Hepatocyte (in vitro differentiated cells): ENCODE data around the gene MSMO1. TPM values are rescaled to one million over a fixed set of nuclear protein-coding genes. Genes with fewer than 3 reads are reported as not detected.

ENCODE experiments used
- DNase-seq: peaks from one replicate; pipeline ENCODE4 v3.0.0-alpha.2; 2016; ENCODE audit warnings: low spot score
- H2AFZ ChIP-seq: fragments of 200-600 bp; sonication (generic); 2 replicates; pipeline ENCODE4 v1.6.0; 2016; ENCODE audit warnings: antibody characterized with exemption, mild to moderate bottlenecking
- H3K27ac ChIP-seq: fragments of 200-600 bp; sonication (generic); 2 replicates; pipeline ENCODE4 v1.5.1; 2016; ENCODE audit warnings: mild to moderate bottlenecking
- H3K27me3 ChIP-seq: fragments of 200-600 bp; sonication (generic); 2 replicates; pipeline ENCODE4 v1.6.1; 2016
- H3K36me3 ChIP-seq: fragments of 200-600 bp; sonication (generic); replicated peaks from 2 replicates; pipeline ENCODE4 v1.5.1; 2016; ENCODE audit warnings: low read depth; ENCODE audit not compliant: insufficient read depth
- H3K4me1 ChIP-seq: fragments of 200-600 bp; sonication (generic); 2 replicates; pipeline ENCODE4 v1.5.1; 2016; ENCODE audit warnings: mild to moderate bottlenecking, moderate library complexity; ENCODE audit not compliant: insufficient read depth
- H3K4me2 ChIP-seq: fragments of 200-600 bp; sonication (generic); 2 replicates; pipeline ENCODE4 v1.6.0; 2016
- H3K4me3 ChIP-seq: fragments of 200-600 bp; sonication (generic); 2 replicates; pipeline ENCODE4 v1.5.1; 2016; ENCODE audit warnings: mild to moderate bottlenecking
- H3K79me2 ChIP-seq: fragments of 200-600 bp; sonication (generic); 2 replicates; pipeline ENCODE4 v1.6.0; 2017; ENCODE audit warnings: mild to moderate bottlenecking
- H3K9me2 ChIP-seq: fragments of 200-600 bp; sonication (generic); replicated peaks from 2 replicates; pipeline ENCODE4 v1.6.0; 2017; ENCODE audit warnings: mild to moderate bottlenecking; ENCODE audit not compliant: insufficient read depth
- H3K9me3 ChIP-seq: fragments of 200-600 bp; sonication (generic); 2 replicates; pipeline ENCODE4 v1.5.1; 2016; ENCODE audit warnings: low read depth, mild to moderate bottlenecking
- H4K20me1 ChIP-seq: fragments of 200-600 bp; sonication (generic); 2 replicates; pipeline ENCODE4 v1.6.0; 2016; ENCODE audit warnings: mild to moderate bottlenecking; ENCODE audit not compliant: insufficient read depth, poor library complexity, severe bottlenecking
- CTCF ChIP-seq: fragments of 200-600 bp; sonication (generic); IDR thresholded peaks from 2 replicates; pipeline ENCODE4 v1.5.1; 2016; ENCODE audit warnings: antibody characterized with exemption, mild to moderate bottlenecking; ENCODE audit not compliant: poor library complexity
- EZH2 ChIP-seq: fragments of 200-600 bp; sonication (generic); IDR thresholded peaks from 2 replicates; pipeline ENCODE4 v1.6.1; 2016; ENCODE audit warnings: antibody characterized with exemption, mild to moderate bottlenecking, borderline replicate concordance
- EZH2phosphoT487 ChIP-seq: fragments of 200-600 bp; sonication (generic); IDR thresholded peaks from one replicate; pipeline ENCODE4 v1.6.1; 2018; ENCODE audit warnings: antibody characterized with exemption, mild to moderate bottlenecking, low read depth, moderate library complexity; ENCODE audit not compliant: unreplicated experiment, severe bottlenecking
- WGBS: methylation state at CpG from one replicate; pipeline ENCODE4 v1.1.6; 2016; ENCODE audit warnings: low lambda C conversion rate; ENCODE audit errors: missing lambda C conversion rate; 5-methylcytosine and 5-hydroxymethylcytosine counted together
- polyA plus RNA-seq: library from polyadenylated mRNA; unstranded; fragments of >200 nt; fragmentation: Nextera tagmentation; extraction: Ambion mirVana; gene quantifications from 2 replicates; pipeline ENCODE4 v1.2.1, GENCODE V29; 2016
- total RNA-seq: library from RNA; depleted of rRNA; stranded (reverse); fragments of >200 nt; gene quantifications from 2 replicates; pipeline ENCODE4 v1.2.3, GENCODE V29; 2014

The MSMO1 gene
- total and polyA plus RNA-seq, 2 experiments from 2014 or later = 391 to 747 TPM

- H3K36me3 ChIP-seq = no peaks in the 10 kb centered on the region
- peak overlapping the region; percentile 77 for H3K4me2 ChIP-seq
- H2AFZ ChIP-seq = peak overlapping the region; percentile 27
- H4K20me1 ChIP-seq = no peaks in the 10 kb centered on the region
- no peaks in the 10 kb centered on the region for H3K9me3 ChIP-seq
- H3K27me3 ChIP-seq = peaks cover 5% of the 10 kb centered on the region
- no peaks in the 10 kb centered on the region for H3K9me2 ChIP-seq
- peak overlapping the region; percentile 62 for H3K27ac ChIP-seq
- no peak for TF ChIP-seq CTCF
- TF ChIP-seq EZH2phosphoT487 = no peak
- peak; percentile 46 for DNase-seq
- H3K79me2 ChIP-seq = no peaks in the 10 kb centered on the region
- H3K4me3 ChIP-seq = peak overlapping the region; percentile 66
- WGBS = 10% methylated on average over 9 of the region's 11 CpGs
- H3K4me1 ChIP-seq = no peaks in the 10 kb centered on the region
These were observed 52.2 kb downstream of the MSMO1 start for GRCh38 chr4:165379678-165380064.

DNA sequence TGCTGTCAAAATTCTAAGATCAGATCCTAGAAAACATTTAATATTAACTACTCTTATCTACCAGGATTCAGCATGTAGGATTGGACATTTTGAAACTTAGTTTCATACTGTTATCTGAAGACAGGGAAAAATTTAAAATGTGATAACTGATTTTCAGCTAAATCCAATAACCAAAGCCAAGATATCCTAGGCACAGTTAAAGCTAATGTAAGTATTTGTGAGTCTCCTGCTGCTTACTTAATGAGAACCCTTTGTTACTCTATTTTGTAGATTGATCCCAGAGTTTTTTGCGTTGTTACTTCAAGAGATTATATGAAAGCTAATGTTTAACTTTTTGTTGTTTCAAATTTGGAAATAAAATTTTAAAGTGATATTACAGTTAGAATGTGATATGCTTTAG, 53.3 kb downstream of the MSMO1 start:
- Histone ChIP-seq H3K4me3 (no peak overlapping the region), H3K9me3 (no peaks in the 10 kb centered on the region), H3K27ac (no peak overlapping the region), H2AFZ (no peak overlapping the region), H3K27me3 (peaks cover 5% of the 10 kb centered on the region), H3K4me2 (peak overlapping the region; percentile 77), H3K79me2 (no peaks in the 10 kb centered on the region), H3K36me3 (no peaks in the 10 kb centered on the region), H4K20me1 (no peaks in the 10 kb centered on the region), H3K9me2 (no peaks in the 10 kb centered on the region), H3K4me1 (no peaks in the 10 kb centered on the region)
- 73% methylated on average over 1 of the region's 1 CpG for WGBS
- no peak for DNase-seq
- TF ChIP-seq CTCF (no peak), EZH2phosphoT487 (no peak), EZH2 (no peak)

- Histone ChIP-seq H3K36me3 (no peaks in the 10 kb centered on the region), H3K79me2 (no peaks in the 10 kb centered on the region), H3K27me3 (peaks cover 5% of the 10 kb centered on the region), H2AFZ (no peak overlapping the region), H3K9me2 (no peaks in the 10 kb centered on the region), H3K27ac (no peak overlapping the region), H3K4me2 (no peak overlapping the region), H4K20me1 (no peaks in the 10 kb centered on the region), H3K4me3 (no peak overlapping the region), H3K4me1 (peaks cover 6% of the 10 kb centered on the region), H3K9me3 (no peaks in the 10 kb centered on the region)
- no peak for DNase-seq
- 54% methylated on average over 3 of the region's 3 CpGs for WGBS
- TF ChIP-seq EZH2 (no peak), EZH2phosphoT487 (no peak), CTCF (no peak)
These were observed 54.4 kb downstream of the MSMO1 start for GRCh38 chr4:165381821-165382373.

- Histone ChIP-seq H3K9me3 (no peaks in the 10 kb centered on the region), H4K20me1 (no peaks in the 10 kb centered on the region), H3K4me2 (peak overlapping the region; percentile 13), H3K4me1 (peaks cover 6% of the 10 kb centered on the region), H3K4me3 (no peak overlapping the region), H3K27ac (no peak overlapping the region), H3K36me3 (no peaks in the 10 kb centered on the region), H3K79me2 (no peaks in the 10 kb centered on the region), H2AFZ (no peak overlapping the region), H3K27me3 (peaks cover 5% of the 10 kb centered on the region), H3K9me2 (no peaks in the 10 kb centered on the region)
- 93% methylated on average over 1 of the region's 1 CpG for WGBS
- no peak for DNase-seq
- TF ChIP-seq CTCF (no peak), EZH2phosphoT487 (no peak), EZH2 (no peak)
These were observed 55.2 kb downstream of the MSMO1 start for GRCh38 chr4:165382640-165383039.
